Gastrocnemius medialis (tissue), 4 donors: ENCODE results near the gene TTLL1. TPM values are rescaled to one million over a fixed set of nuclear protein-coding genes. Genes with fewer than 3 reads are reported as not detected.

Experiments used
- ATAC-seq, 2 donors: fragments of 150-250 bp; one replicate each; pipeline ENCODE4 v1.9.1; 2016
- DNase-seq, 2 donors: peaks; one replicate each; pipeline ENCODE4 v3.0.0-alpha.2; 2019
- H3K27ac ChIP-seq, 4 donors: fragments of 200-600 bp; sonication (generic); 1 replicate in 1 of 4; 2 replicates in 3 of 4; pipeline ENCODE4 v1.5.1; 2016 to 2018; ENCODE audit warnings: mild to moderate bottlenecking in 2 of 4, moderate library complexity in 1 of 4
- H3K27me3 ChIP-seq, 3 donors: fragments of 200-600 bp; sonication (generic) in 2 of 3; 1 replicate in 1 of 3; 2 replicates in 2 of 3; pipeline versions ENCODE4 v1.5.1 to v1.6.0; 2016 to 2019; ENCODE audit warnings: mild to moderate bottlenecking in 1 of 3, moderate library complexity in 1 of 3
- H3K36me3 ChIP-seq, 2 donors: fragments of 200-600 bp; sonication (generic) in 1 of 2; one replicate each; pipeline ENCODE4 v1.5.1; 2017 to 2018
- H3K4me1 ChIP-seq, 2 donors: fragments of 200-600 bp; sonication (generic) in 1 of 2; one replicate each; pipeline ENCODE4 v1.5.1; 2016 to 2017; ENCODE audit warnings: mild to moderate bottlenecking in 2 of 2
- H3K4me3 ChIP-seq, 4 donors: fragments of 200-600 bp; sonication (generic) in 3 of 4; 1 replicate in 1 of 4; 2 replicates in 3 of 4; pipeline ENCODE4 v1.5.1; 2016 to 2019; ENCODE audit warnings: mild to moderate bottlenecking in 2 of 4
- H3K9me3 ChIP-seq, 3 donors: fragments of 200-600 bp; sonication (generic) in 2 of 3; 1 replicate in 1 of 3; 2 replicates in 2 of 3; pipeline ENCODE4 v1.5.1; 2016 to 2019
- POLR2A ChIP-seq, 2 donors: fragments of 450-650 bp; IDR thresholded peaks; one replicate each; pipeline ENCODE4 v1.6.1; 2017; ENCODE audit warnings: antibody characterized with exemption in 2 of 2, mild to moderate bottlenecking in 2 of 2, moderate library complexity in 2 of 2
- in situ Hi-C, 4 donors: fragments of 200-750 bp; cut with MboI; loops; one replicate each; pipeline versions ENCODE4 v1.15.0 to v1.8.0; 2017; ENCODE audit warnings: low sequenced_read_pairs in 4 of 4
- intact Hi-C: fragments of 100-400 bp; cut with DNase I; formaldehyde crosslinking; loops from one replicate; pipeline ENCODE4 v1.15.1; 2023; ENCODE audit warnings: low total_unique reads
- total RNA-seq, 4 donors: library from RNA; depleted of rRNA; stranded (reverse); fragments of >200 nt; gene quantifications; one replicate each; pipeline versions ENCODE4 v1.1.0 to v1.2.3, GENCODE V29; 2016
- TF ChIP-seq, protein P1 (sequence below), 5 experiments: fragments of 450-650 bp in 3 of 5; fragments of 200-600 bp in 2 of 5; sonication (generic) in 2 of 5; IDR thresholded peaks in 4 of 5; conservative IDR thresholded peaks in 1 of 5; 1 replicate in 4 of 5; 2 replicates in 1 of 5; pipeline ENCODE4 v1.5.1; 2016 to 2019; ENCODE audit warnings: antibody characterized with exemption in 5 of 5, mild to moderate bottlenecking in 3 of 5, moderate library complexity in 3 of 5

Gene TTLL1
- 1 to 10 TPM; 1.3 to 2.0 (median 1.8) TPM for total RNA-seq

DNA sequence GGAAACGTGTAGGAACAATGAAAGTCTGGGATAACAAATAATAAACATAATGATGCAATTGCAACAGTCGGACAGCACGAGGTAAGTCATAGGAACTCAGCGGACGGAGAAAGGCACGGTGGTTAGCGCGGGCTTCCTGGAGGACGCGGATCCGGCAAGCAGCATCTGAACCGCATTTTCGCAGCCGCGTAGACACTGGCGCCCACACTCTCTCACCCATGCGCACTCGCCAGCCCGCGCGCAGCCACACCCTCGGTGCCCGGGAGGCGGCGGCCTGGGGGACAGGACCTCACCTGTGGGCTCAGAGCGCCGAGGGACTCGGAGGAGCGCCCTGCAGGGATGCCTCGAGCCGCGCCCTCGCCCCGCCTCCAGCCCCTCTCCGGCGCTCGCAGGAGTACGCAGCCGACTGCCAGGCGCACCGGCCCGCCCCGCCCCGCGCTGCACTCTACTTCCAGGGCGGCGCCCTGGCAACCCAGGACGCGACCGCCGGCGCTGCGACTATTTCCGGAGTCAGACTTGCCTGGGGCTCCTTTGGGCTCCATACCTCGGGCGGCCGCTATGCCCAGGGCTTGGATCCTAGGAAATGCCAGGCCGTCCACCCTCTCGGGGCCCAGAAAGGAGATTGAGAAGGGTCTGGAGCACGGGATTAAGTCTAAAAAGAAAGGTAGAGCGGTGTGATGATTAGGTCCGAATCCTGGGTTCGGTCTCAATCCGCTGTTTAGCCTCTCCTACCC, at the start of gene TTLL1:
TTLL1 (minus strand) TSS at position 408 of the 734 bp plus-strand sequence. CDS start 13,805 bp downstream, outside the sequence.
- ATAC-seq = peak; percentile 93
- intact Hi-C loops = no loop called here
- H3K27me3 ChIP-seq = no peaks in the 10 kb centered on the region
- H3K27ac ChIP-seq = peak within 1 kb of the TSS; percentile 43 to 75 (median 58)
- peak; percentile 69 to 80 for DNase-seq
- H3K4me1 ChIP-seq = peaks cover 4 to 7% of the 10 kb centered on the region in 2 donors
- H3K9me3 ChIP-seq = no peaks in the 10 kb centered on the region
- in situ Hi-C loops = no loop called here
- no peaks in the 10 kb centered on the region for H3K36me3 ChIP-seq
- TF ChIP-seq, protein P1, sequence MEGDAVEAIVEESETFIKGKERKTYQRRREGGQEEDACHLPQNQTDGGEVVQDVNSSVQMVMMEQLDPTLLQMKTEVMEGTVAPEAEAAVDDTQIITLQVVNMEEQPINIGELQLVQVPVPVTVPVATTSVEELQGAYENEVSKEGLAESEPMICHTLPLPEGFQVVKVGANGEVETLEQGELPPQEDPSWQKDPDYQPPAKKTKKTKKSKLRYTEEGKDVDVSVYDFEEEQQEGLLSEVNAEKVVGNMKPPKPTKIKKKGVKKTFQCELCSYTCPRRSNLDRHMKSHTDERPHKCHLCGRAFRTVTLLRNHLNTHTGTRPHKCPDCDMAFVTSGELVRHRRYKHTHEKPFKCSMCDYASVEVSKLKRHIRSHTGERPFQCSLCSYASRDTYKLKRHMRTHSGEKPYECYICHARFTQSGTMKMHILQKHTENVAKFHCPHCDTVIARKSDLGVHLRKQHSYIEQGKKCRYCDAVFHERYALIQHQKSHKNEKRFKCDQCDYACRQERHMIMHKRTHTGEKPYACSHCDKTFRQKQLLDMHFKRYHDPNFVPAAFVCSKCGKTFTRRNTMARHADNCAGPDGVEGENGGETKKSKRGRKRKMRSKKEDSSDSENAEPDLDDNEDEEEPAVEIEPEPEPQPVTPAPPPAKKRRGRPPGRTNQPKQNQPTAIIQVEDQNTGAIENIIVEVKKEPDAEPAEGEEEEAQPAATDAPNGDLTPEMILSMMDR (IDR thresholded peaks at IDR 0.05 in 4 of 5, conservative IDR thresholded peaks at IDR 0.05 in 1 of 5) = peak in 2 of 5 experiments; percentile 20 to 23
- no peak for TF ChIP-seq POLR2A (IDR thresholded peaks at IDR 0.05)
- H3K4me3 ChIP-seq = peak within 1 kb of the TSS; percentile 78 to 94 (median 90)

DNA sequence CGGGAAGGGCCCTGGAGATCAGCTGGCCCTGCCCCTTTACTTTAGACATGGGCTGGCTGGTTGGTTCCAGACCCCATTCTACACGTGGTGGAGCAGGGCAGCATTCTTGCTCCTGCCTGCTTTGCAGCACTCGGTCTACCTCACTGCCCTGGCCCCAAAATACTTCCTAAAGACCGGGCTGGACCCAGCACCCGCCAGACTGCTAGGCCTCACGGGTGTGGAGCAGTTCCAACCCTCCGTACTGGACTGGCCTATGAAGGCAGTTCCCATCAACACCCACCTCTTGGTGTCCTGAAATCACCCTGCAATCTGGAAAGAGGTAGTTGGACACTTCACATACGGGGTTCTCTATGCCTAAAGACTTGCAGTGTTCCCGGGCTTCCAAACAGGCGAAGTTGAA, 47.6 kb upstream of the TTLL1 start:
- DNase-seq (no peak), ATAC-seq (no peak)
- no peak overlapping the region for H3K4me3 ChIP-seq
- no peaks in the 10 kb centered on the region for H3K27me3 ChIP-seq
- TF ChIP-seq, protein P1 (IDR thresholded peaks at IDR 0.05 in 4 of 5, conservative IDR thresholded peaks at IDR 0.05 in 1 of 5) = no peak
- TF ChIP-seq POLR2A (IDR thresholded peaks at IDR 0.05) = no peak
- peaks cover 0 to 77% of the 10 kb centered on the region in 2 donors for H3K36me3 ChIP-seq
- intact Hi-C loops (no loop called here), in situ Hi-C loops (no loop called here)
- no peaks in the 10 kb centered on the region for H3K9me3 ChIP-seq
- peaks cover 0 to 4% of the 10 kb centered on the region in 2 donors for H3K4me1 ChIP-seq
- H3K27ac ChIP-seq = no peak overlapping the region

DNA sequence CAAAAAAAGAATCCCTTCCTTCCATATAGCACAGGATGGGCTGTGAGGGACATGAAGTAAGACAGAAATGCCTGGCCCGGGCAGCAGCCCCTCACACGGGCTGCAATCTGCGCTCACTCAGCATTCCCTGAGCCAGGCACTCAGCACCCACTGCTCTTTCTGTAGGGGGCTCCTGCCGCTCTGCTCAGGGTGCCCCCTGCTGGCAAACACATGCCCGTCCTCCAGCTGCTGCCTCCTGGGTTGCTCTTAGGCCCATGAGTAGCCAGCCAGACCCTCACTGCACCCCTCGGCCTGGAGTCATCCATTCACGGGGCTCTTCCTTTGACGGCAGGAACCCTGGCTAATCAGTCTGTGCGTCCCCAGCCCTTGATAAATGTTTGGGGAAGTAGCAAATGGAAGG, 47.1 kb upstream of the TTLL1 start:
- no peak for DNase-seq
- in situ Hi-C loops = no loop called here
- Histone ChIP-seq H3K36me3 (peaks cover 0 to 77% of the 10 kb centered on the region in 2 donors), H3K9me3 (no peaks in the 10 kb centered on the region), H3K27ac (no peak overlapping the region), H3K4me1 (no peaks in the 10 kb centered on the region), H3K4me3 (no peak overlapping the region), H3K27me3 (no peaks in the 10 kb centered on the region)
- ATAC-seq = no peak
- intact Hi-C loops = no loop called here
- TF ChIP-seq POLR2A (IDR thresholded peaks at IDR 0.05) = no peak
- TF ChIP-seq, protein P1 (IDR thresholded peaks at IDR 0.05 in 4 of 5, conservative IDR thresholded peaks at IDR 0.05 in 1 of 5) = peak in 4 of 5 experiments; percentile 16 to 52 (median 30)

DNA sequence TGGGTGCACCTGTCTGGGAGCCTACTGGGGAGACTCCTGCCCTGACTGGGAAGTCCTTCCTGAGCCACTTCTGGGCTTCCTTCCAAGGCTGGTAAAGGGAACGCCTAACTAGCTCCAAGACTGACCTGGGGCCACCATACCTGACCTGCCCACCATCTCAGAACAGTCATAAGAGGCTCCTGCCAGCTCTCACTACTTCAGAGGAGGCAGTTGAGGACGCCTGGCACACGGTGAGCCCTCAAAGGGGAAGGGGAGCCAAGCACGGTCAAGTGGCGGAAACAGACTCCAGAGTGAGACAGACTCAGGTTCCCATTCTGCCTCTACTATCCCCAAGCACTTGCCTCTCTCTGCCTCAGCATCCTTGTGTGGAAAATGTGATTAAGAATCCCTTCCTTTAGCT, 46.4 kb upstream of the TTLL1 start:
- Histone ChIP-seq H3K27ac (no peak overlapping the region), H3K9me3 (no peaks in the 10 kb centered on the region), H3K27me3 (no peaks in the 10 kb centered on the region), H3K36me3 (peaks cover 0 to 70% of the 10 kb centered on the region in 2 donors), H3K4me3 (no peak overlapping the region), H3K4me1 (no peaks in the 10 kb centered on the region)
- TF ChIP-seq, protein P1 (IDR thresholded peaks at IDR 0.05 in 4 of 5, conservative IDR thresholded peaks at IDR 0.05 in 1 of 5) = no peak
- no peak for DNase-seq
- no peak for ATAC-seq
- in situ Hi-C loops = no loop called here
- intact Hi-C loops = no loop called here
